Neural progenitor cell (in vitro differentiated cells): ENCODE data around the gene KCNA5. TPM values are rescaled to one million over a fixed set of nuclear protein-coding genes. Genes with fewer than 3 reads are reported as not detected.

Experiments used
- DNase-seq: peaks from one replicate; pipeline ENCODE4 v3.0.0-alpha.2; 2016; ENCODE audit warnings: low spot score
- H2AFZ ChIP-seq: fragments of 200-600 bp; sonication (generic); replicated peaks from 2 replicates; pipeline ENCODE4 v1.6.1; 2016; ENCODE audit warnings: antibody characterized with exemption
- H3F3A ChIP-seq: fragments of 200-600 bp; sonication (generic); 2 replicates; pipeline ENCODE4 v1.6.1; 2016; ENCODE audit warnings: antibody characterized with exemption, low read depth
- H3K27ac ChIP-seq: fragments of 200-600 bp; sonication (generic); 2 replicates; pipeline ENCODE4 v1.5.1; 2016; ENCODE audit warnings: mild to moderate bottlenecking
- H3K27me3 ChIP-seq: fragments of 200-600 bp; sonication (generic); 2 replicates; pipeline ENCODE4 v1.6.1; 2016; ENCODE audit warnings: mild to moderate bottlenecking, moderate library complexity
- H3K36me3 ChIP-seq: fragments of 200-600 bp; sonication (generic); 2 replicates; pipeline ENCODE4 v1.5.1; 2016
- H3K4me1 ChIP-seq: fragments of 200-600 bp; sonication (generic); 2 replicates; pipeline ENCODE4 v1.6.1; 2016; ENCODE audit warnings: mixed run types
- H3K4me2 ChIP-seq: fragments of 200-600 bp; sonication (generic); 2 replicates; pipeline ENCODE4 v1.6.1; 2016
- H3K4me3 ChIP-seq: fragments of 200-600 bp; sonication (generic); 2 replicates; pipeline ENCODE4 v1.5.1; 2016
- H3K79me2 ChIP-seq: fragments of 200-600 bp; sonication (generic); 2 replicates; pipeline ENCODE4 v1.6.1; 2016; ENCODE audit warnings: low read depth
- H3K9ac ChIP-seq: fragments of 200-600 bp; sonication (generic); 2 replicates; pipeline ENCODE4 v1.6.1; 2016
- H3K9me3 ChIP-seq: fragments of 200-600 bp; sonication (generic); 2 replicates; pipeline ENCODE4 v1.5.1; 2016; ENCODE audit warnings: low read depth
- H4K20me1 ChIP-seq: fragments of 200-600 bp; sonication (generic); 2 replicates; pipeline ENCODE4 v1.6.1; 2016; ENCODE audit warnings: low read depth
- H3K27ac Mint-ChIP-seq: 3 replicates; pipeline ENCODE4 v1.8.0; 2021; ENCODE audit warnings: mixed read lengths
- H3K27me3 Mint-ChIP-seq: 2 replicates; pipeline ENCODE4 v1.8.0; 2022; ENCODE audit warnings: low read depth, mild to moderate bottlenecking, inconsistent platforms, moderate library complexity, mixed read lengths; ENCODE audit not compliant: insufficient read depth
- H3K36me3 Mint-ChIP-seq: 3 replicates; pipeline ENCODE4 v1.8.0; 2021; ENCODE audit warnings: mixed read lengths
- H3K4me1 Mint-ChIP-seq: 3 replicates; pipeline ENCODE4 v1.8.0; 2021; ENCODE audit warnings: mixed read lengths
- H3K4me3 Mint-ChIP-seq: 3 replicates; pipeline ENCODE4 v1.8.0; 2021; ENCODE audit warnings: mild to moderate bottlenecking, moderate library complexity, mixed read lengths
- H3K9me3 Mint-ChIP-seq: 3 replicates; pipeline ENCODE4 v1.8.0; 2020; ENCODE audit warnings: mixed read lengths
- EZH2 ChIP-seq: fragments of 200-600 bp; sonication (generic); IDR thresholded peaks from 2 replicates; pipeline ENCODE4 v1.6.1; 2017; ENCODE audit warnings: antibody characterized with exemption, mild to moderate bottlenecking, moderate library complexity
- EZH2phosphoT487 ChIP-seq: fragments of 200-600 bp; sonication (generic); IDR thresholded peaks from 2 replicates; pipeline ENCODE4 v1.6.1; 2017; ENCODE audit warnings: antibody characterized with exemption
- total RNA-seq: library from RNA; depleted of rRNA; stranded (reverse); fragments of >200 nt; gene quantifications from 2 replicates; pipeline ENCODE4 v1.2.3, GENCODE V29; 2015; ENCODE audit warnings: low replicate concordance
- TF ChIP-seq, protein P1 (sequence below): fragments of 200-600 bp; sonication (generic); IDR thresholded peaks from 2 replicates; pipeline ENCODE4 v1.5.1; 2017; ENCODE audit warnings: antibody characterized with exemption, mild to moderate bottlenecking

The KCNA5 gene
- total RNA-seq, 1 donor from 2014 or later, result 0.19 TPM

- Histone ChIP-seq H3K4me3 (no peak overlapping the region), H4K20me1 (no peaks in the 10 kb centered on the region), H3K9me3 (no peaks in the 10 kb centered on the region), H3K27me3 (no peaks in the 10 kb centered on the region), H3K4me1 (no peaks in the 10 kb centered on the region), H3K36me3 (no peaks in the 10 kb centered on the region), H3K9ac (no peak overlapping the region), H2AFZ (no peak overlapping the region), H3K4me2 (no peak overlapping the region), H3F3A (no peaks in the 10 kb centered on the region), H3K27ac (no peak overlapping the region), H3K79me2 (no peaks in the 10 kb centered on the region)
- TF ChIP-seq EZH2 (no peak), EZH2phosphoT487 (no peak)
- TF ChIP-seq, protein P1, sequence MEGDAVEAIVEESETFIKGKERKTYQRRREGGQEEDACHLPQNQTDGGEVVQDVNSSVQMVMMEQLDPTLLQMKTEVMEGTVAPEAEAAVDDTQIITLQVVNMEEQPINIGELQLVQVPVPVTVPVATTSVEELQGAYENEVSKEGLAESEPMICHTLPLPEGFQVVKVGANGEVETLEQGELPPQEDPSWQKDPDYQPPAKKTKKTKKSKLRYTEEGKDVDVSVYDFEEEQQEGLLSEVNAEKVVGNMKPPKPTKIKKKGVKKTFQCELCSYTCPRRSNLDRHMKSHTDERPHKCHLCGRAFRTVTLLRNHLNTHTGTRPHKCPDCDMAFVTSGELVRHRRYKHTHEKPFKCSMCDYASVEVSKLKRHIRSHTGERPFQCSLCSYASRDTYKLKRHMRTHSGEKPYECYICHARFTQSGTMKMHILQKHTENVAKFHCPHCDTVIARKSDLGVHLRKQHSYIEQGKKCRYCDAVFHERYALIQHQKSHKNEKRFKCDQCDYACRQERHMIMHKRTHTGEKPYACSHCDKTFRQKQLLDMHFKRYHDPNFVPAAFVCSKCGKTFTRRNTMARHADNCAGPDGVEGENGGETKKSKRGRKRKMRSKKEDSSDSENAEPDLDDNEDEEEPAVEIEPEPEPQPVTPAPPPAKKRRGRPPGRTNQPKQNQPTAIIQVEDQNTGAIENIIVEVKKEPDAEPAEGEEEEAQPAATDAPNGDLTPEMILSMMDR, result no peak
- Mint-ChIP-seq H3K4me3 (no peak overlapping the region), H3K27ac (no peak overlapping the region), H3K9me3 (no peaks in the 10 kb centered on the region), H3K36me3 (no peaks in the 10 kb centered on the region), H3K4me1 (peaks cover 8% of the 10 kb centered on the region), H3K27me3 (peaks cover 4% of the 10 kb centered on the region)
- no peak for DNase-seq
Measured at GRCh38 chr12:5087831-5088554, 44.3 kb downstream of the KCNA5 start.

DNA sequence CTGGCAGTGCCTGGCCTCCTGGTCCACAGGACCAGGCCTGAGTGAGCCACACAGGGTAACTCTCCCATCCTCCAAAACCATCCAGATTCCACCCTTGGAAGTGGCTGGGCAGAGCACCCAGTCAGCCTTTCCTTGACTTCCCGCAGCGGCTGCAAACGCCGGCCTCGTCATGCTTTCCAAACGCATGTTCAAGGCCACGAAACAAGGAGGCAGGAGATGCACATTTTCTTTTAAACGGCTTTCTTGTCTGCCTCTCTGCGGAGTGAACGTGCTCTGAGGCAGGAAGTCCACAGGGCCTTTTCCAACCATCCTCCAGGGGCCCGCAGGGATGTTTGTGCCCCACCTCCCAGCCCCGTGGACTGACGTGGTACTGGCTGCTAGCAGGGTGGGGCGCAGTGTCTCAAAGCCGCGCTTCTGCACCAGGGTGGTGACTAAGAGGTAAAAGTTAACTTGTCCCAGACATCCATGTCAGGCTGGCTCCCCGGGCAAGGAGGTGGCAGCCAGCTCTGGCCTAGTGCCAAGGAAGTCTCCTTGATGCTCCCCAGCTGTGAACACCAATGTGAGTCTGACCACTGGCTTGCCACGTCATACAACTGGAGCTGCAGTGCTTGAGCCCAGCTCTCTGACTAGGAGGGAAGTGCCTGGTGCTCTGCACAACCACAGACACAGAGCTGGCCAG lies 45.0 kb downstream of the KCNA5 start:
- no peak overlapping the region for H3K9ac ChIP-seq
- no peaks in the 10 kb centered on the region for H4K20me1 ChIP-seq
- no peaks in the 10 kb centered on the region for H3K36me3 Mint-ChIP-seq
- no peaks in the 10 kb centered on the region for H3K4me1 ChIP-seq
- H3K4me2 ChIP-seq, result no peak overlapping the region
- no peak overlapping the region for H3K27ac ChIP-seq
- H3K4me1 Mint-ChIP-seq, result peaks cover 8% of the 10 kb centered on the region
- DNase-seq, result no peak
- no peaks in the 10 kb centered on the region for H3K9me3 Mint-ChIP-seq
- TF ChIP-seq, protein P1, result no peak
- TF ChIP-seq EZH2 (no peak), EZH2phosphoT487 (no peak)
- H3K4me3 ChIP-seq, result no peak overlapping the region
- H3K79me2 ChIP-seq, result no peaks in the 10 kb centered on the region
- no peak overlapping the region for H3K4me3 Mint-ChIP-seq
- no peaks in the 10 kb centered on the region for H3K36me3 ChIP-seq
- no peaks in the 10 kb centered on the region for H3K9me3 ChIP-seq
- H2AFZ ChIP-seq, result no peak overlapping the region
- no peaks in the 10 kb centered on the region for H3K27me3 ChIP-seq
- no peaks in the 10 kb centered on the region for H3F3A ChIP-seq
- H3K27ac Mint-ChIP-seq, result no peak overlapping the region
- peaks cover 4% of the 10 kb centered on the region for H3K27me3 Mint-ChIP-seq

GRCh38 chr12:5094551-5094950 lies 50.9 kb downstream of the KCNA5 start:
- no peak for TF ChIP-seq EZH2phosphoT487
- TF ChIP-seq, protein P1, result no peak
- no peak for TF ChIP-seq EZH2
- Mint-ChIP-seq H3K27ac (no peak overlapping the region), H3K4me3 (no peak overlapping the region), H3K4me1 (peaks cover 6% of the 10 kb centered on the region), H3K36me3 (no peaks in the 10 kb centered on the region), H3K9me3 (peaks cover 2% of the 10 kb centered on the region), H3K27me3 (peaks cover 8% of the 10 kb centered on the region)
- DNase-seq, result no peak
- H3F3A ChIP-seq, result no peaks in the 10 kb centered on the region
- no peaks in the 10 kb centered on the region for H4K20me1 ChIP-seq
- H3K27ac ChIP-seq, result no peak overlapping the region
- H3K36me3 ChIP-seq, result no peaks in the 10 kb centered on the region
- H3K27me3 ChIP-seq, result no peaks in the 10 kb centered on the region
- H3K4me3 ChIP-seq, result no peak overlapping the region
- no peak overlapping the region for H3K4me2 ChIP-seq
- H3K4me1 ChIP-seq, result no peaks in the 10 kb centered on the region
- no peak overlapping the region for H3K9ac ChIP-seq
- H3K9me3 ChIP-seq, result no peaks in the 10 kb centered on the region
- no peaks in the 10 kb centered on the region for H3K79me2 ChIP-seq
- no peak overlapping the region for H2AFZ ChIP-seq
